H1 (cell line): Measurements from ENCODE around the gene EIF1AX. TPM values are rescaled to one million over a fixed set of nuclear protein-coding genes. Genes with fewer than 3 reads are reported as not detected.

Experiments
- CTCF ChIA-PET: fragments of 300-600 bp; sonication (Branson Sonifier 250); formaldehyde crosslinking; loops from one replicate; lab custom pipeline; 2021; ENCODE audit not compliant: partially characterized antibody; lab: Charles Lee
- POLR2A ChIA-PET: fragments of 300-600 bp; sonication (Branson Sonifier 250); formaldehyde crosslinking; loops from one replicate; lab custom pipeline; 2021; ENCODE audit warnings: inconsistent platforms; ENCODE audit not compliant: partially characterized antibody; lab: Charles Lee
- DNase-seq, 2 experiments: peaks; one replicate each; pipeline versions ENCODE4 v3.0.0 to v3.0.0-alpha.2; 2010 to 2022; ENCODE audit warnings: low spot score in 2 of 2, low read depth in 1 of 2, mixed read lengths in 1 of 2
- FAIRE-seq: peaks from 2 replicates; lab custom pipeline; 2011; peaks lifted over from hg19 to GRCh38; lab: Jason Lieb, UNC
- H2AFZ ChIP-seq: 2 replicates; pipeline ENCODE4 v1.8.1; 2012; ENCODE audit warnings: low read length, inconsistent platforms
- H2AK5ac ChIP-seq: 2 replicates; pipeline ENCODE4 v1.6.1; 2013; ENCODE audit warnings: low read depth, low read length
- H2BK120ac ChIP-seq: replicated peaks from 2 replicates; pipeline ENCODE3; 2013; ENCODE audit warnings: low read depth, low read length, inconsistent platforms
- H2BK12ac ChIP-seq: 2 replicates; pipeline ENCODE4 v1.6.1; 2013; ENCODE audit warnings: low read depth, low read length
- H2BK15ac ChIP-seq: 2 replicates; pipeline ENCODE4 v1.6.1; 2013; ENCODE audit warnings: low read length
- H2BK20ac ChIP-seq: 2 replicates; pipeline ENCODE4 v1.6.1; 2013; ENCODE audit warnings: low read length
- H2BK5ac ChIP-seq: 2 replicates; pipeline ENCODE4 v1.6.1; 2013; ENCODE audit warnings: low read depth, low read length
- H3K14ac ChIP-seq: 2 replicates; pipeline ENCODE4 v1.6.1; 2013; ENCODE audit warnings: inconsistent platforms; ENCODE audit not compliant: insufficient read length
- H3K18ac ChIP-seq: 2 replicates; pipeline ENCODE4 v1.6.1; 2013; ENCODE audit warnings: low read length; ENCODE audit errors: extremely low read depth
- H3K23ac ChIP-seq: 2 replicates; pipeline ENCODE4 v1.6.1; 2013; ENCODE audit warnings: inconsistent platforms; ENCODE audit not compliant: insufficient read length
- H3K23me2 ChIP-seq: 2 replicates; pipeline ENCODE4 v1.6.1; 2013; ENCODE audit warnings: low read depth, low read length
- H3K27ac ChIP-seq: 2 replicates; pipeline ENCODE4 v1.6.1; 2011; ENCODE audit warnings: low read depth, low read length, inconsistent platforms
- H3K27me3 ChIP-seq, 4 experiments: replicated peaks in 1 of 4; 1 replicate in 1 of 4; 2 replicates in 3 of 4; pipeline versions ENCODE4 v1.6.1 to v1.8.1; 2011 to 2013; ENCODE audit warnings: low read length in 3 of 4, mild to moderate bottlenecking in 3 of 4, inconsistent platforms in 2 of 4, mixed read lengths in 2 of 4, moderate library complexity in 1 of 4; ENCODE audit not compliant: control insufficient read depth in 3 of 4, insufficient read depth in 3 of 4; ENCODE audit errors: extremely low read depth in 1 of 4
- H3K36me3 ChIP-seq, 4 experiments: 2 replicates each; pipeline versions ENCODE4 v1.6.1 to v1.8.1; 2011 to 2013; ENCODE audit warnings: mild to moderate bottlenecking in 4 of 4, low read length in 3 of 4, moderate library complexity in 2 of 4, control low read depth in 1 of 4, inconsistent platforms in 1 of 4; ENCODE audit not compliant: insufficient read depth in 4 of 4, control insufficient read depth in 2 of 4
- H3K4ac ChIP-seq: replicated peaks from 2 replicates; pipeline ENCODE3; 2013; ENCODE audit warnings: low read length, low read depth, mixed read lengths, inconsistent platforms; ENCODE audit not compliant: insufficient read length
- H3K4me1 ChIP-seq, 4 experiments: replicated peaks in 1 of 4; 1 replicate in 1 of 4; 2 replicates in 3 of 4; pipeline versions ENCODE4 v1.6.1 to v1.8.1; 2011 to 2013; ENCODE audit warnings: low read length in 3 of 4, inconsistent platforms in 2 of 4, mixed read lengths in 1 of 4; ENCODE audit not compliant: insufficient read depth in 4 of 4, control insufficient read depth in 3 of 4
- H3K4me2 ChIP-seq, 2 experiments: 2 replicates each; pipeline versions ENCODE4 v1.6.1 to v1.8.1; 2011 to 2013; ENCODE audit warnings: low read depth in 2 of 2, low read length in 2 of 2, control low read depth in 1 of 2, inconsistent platforms in 1 of 2, mild to moderate bottlenecking in 1 of 2; ENCODE audit not compliant: insufficient read depth in 1 of 2
- H3K4me3 ChIP-seq, 4 experiments: fragments of 200-600, 300-600 bp in 1 of 4; sonication (generic), shearing (Covaris generic), sonication (Bioruptor Twin) in 1 of 4; 2 replicates each; pipeline versions ENCODE4 v1.5.1 to v1.8.1; 2011 to 2016; ENCODE audit warnings: low read length in 4 of 4, low read depth in 3 of 4, control low read depth in 2 of 4, inconsistent platforms in 2 of 4, mild to moderate bottlenecking in 2 of 4, mixed read lengths in 1 of 4, moderate library complexity in 1 of 4; ENCODE audit not compliant: insufficient read depth in 2 of 4; ENCODE audit errors: extremely low read depth in 1 of 4
- H3K56ac ChIP-seq: replicated peaks from 2 replicates; pipeline ENCODE3; 2013; ENCODE audit warnings: low read depth, mild to moderate bottlenecking, mixed read lengths, low read length, inconsistent platforms; ENCODE audit not compliant: insufficient read length
- H3K79me1 ChIP-seq: 2 replicates; pipeline ENCODE4 v1.6.1; 2013; ENCODE audit warnings: low read depth, low read length, control low read depth
- H3K79me2 ChIP-seq, 2 experiments: 2 replicates each; pipeline versions ENCODE4 v1.6.1 to v1.8.1; 2012 to 2013; ENCODE audit warnings: low read length in 2 of 2, mild to moderate bottlenecking in 2 of 2, inconsistent platforms in 1 of 2; ENCODE audit not compliant: insufficient read depth in 2 of 2, control insufficient read depth in 1 of 2
- H3K9ac ChIP-seq, 4 experiments: replicated peaks in 1 of 4; 1 replicate in 1 of 4; 2 replicates in 3 of 4; pipeline versions ENCODE4 v1.6.1 to v1.8.1; 2011 to 2013; ENCODE audit warnings: low read depth in 3 of 4, low read length in 3 of 4, control low read depth in 2 of 4, mild to moderate bottlenecking in 2 of 4, moderate library complexity in 2 of 4, inconsistent platforms in 1 of 4; ENCODE audit errors: extremely low read depth in 1 of 4
- H3K9me3 ChIP-seq, 2 experiments: 2 replicates each; pipeline versions ENCODE4 v1.6.1 to v1.8.1; 2012 to 2013; ENCODE audit warnings: mild to moderate bottlenecking in 2 of 2, moderate library complexity in 2 of 2, control low read depth in 1 of 2, inconsistent platforms in 1 of 2, low read depth in 1 of 2, low read length in 1 of 2, mixed read lengths in 1 of 2; ENCODE audit not compliant: insufficient read depth in 2 of 2
- H4K20me1 ChIP-seq, 2 experiments: replicated peaks in 1 of 2; 2 replicates each; pipeline versions ENCODE3 to v1.8.1; 2011 to 2013; ENCODE audit warnings: inconsistent platforms in 2 of 2, low read length in 2 of 2, mild to moderate bottlenecking in 1 of 2; ENCODE audit not compliant: insufficient read depth in 2 of 2, control insufficient read depth in 1 of 2
- H4K5ac ChIP-seq: 2 replicates; pipeline ENCODE4 v1.6.1; 2013; ENCODE audit warnings: low read length, low read depth, mixed read lengths, inconsistent platforms; ENCODE audit not compliant: insufficient read length
- H4K8ac ChIP-seq: 2 replicates; pipeline ENCODE4 v1.8.0; 2013; ENCODE audit warnings: mild to moderate bottlenecking, moderate library complexity, low read length, inconsistent platforms; ENCODE audit not compliant: insufficient read depth; ENCODE audit errors: extremely low read depth
- H4K91ac ChIP-seq: replicated peaks from 2 replicates; pipeline ENCODE3; 2013; ENCODE audit warnings: low read length, mixed read lengths, inconsistent platforms; ENCODE audit not compliant: insufficient read length
- ATF3 ChIP-seq: IDR thresholded peaks from 2 replicates; pipeline ENCODE4 v1.6.1; 2011; ENCODE audit warnings: low read depth, mild to moderate bottlenecking, low read length; ENCODE audit not compliant: insufficient read depth
- BCL11A ChIP-seq, 2 experiments: IDR thresholded peaks; one replicate each; pipeline ENCODE4 v1.6.1; 2011; ENCODE audit warnings: low read depth in 2 of 2, low read length in 2 of 2, mild to moderate bottlenecking in 2 of 2
- CEBPB ChIP-seq: IDR thresholded peaks from 2 replicates; pipeline ENCODE4 v1.6.1; 2012; ENCODE audit warnings: low read depth, low read length
- E2F6 ChIP-seq: IDR thresholded peaks from 2 replicates; pipeline ENCODE4 v1.6.1; 2012; ENCODE audit warnings: inconsistent platforms
- EZH2 ChIP-seq: fragments of 200-600 bp; sonication (generic); IDR thresholded peaks from 2 replicates; pipeline ENCODE4 v1.7.1; 2012; ENCODE audit warnings: low read depth, mild to moderate bottlenecking, moderate library complexity, low read length, inconsistent platforms; ENCODE audit not compliant: severe bottlenecking
- HDAC2 ChIP-seq, 2 experiments: fragments of 300-600 bp in 1 of 2; sonication (generic) in 1 of 2; IDR thresholded peaks; 2 replicates each; pipeline ENCODE4 v1.6.1; 2011 to 2012; ENCODE audit warnings: low read depth in 2 of 2, low read length in 2 of 2, mild to moderate bottlenecking in 2 of 2, moderate library complexity in 2 of 2, borderline replicate concordance in 1 of 2, inconsistent platforms in 1 of 2
- MAFK ChIP-seq: IDR thresholded peaks from 2 replicates; pipeline ENCODE4 v1.6.1; 2012; ENCODE audit warnings: low read depth, mild to moderate bottlenecking, improper control_type of control experiment, low read length
- NANOG ChIP-seq: IDR thresholded peaks from 2 replicates; pipeline ENCODE4 v1.6.1; 2011; ENCODE audit warnings: low read length, low read depth, mild to moderate bottlenecking, inconsistent platforms; ENCODE audit not compliant: insufficient read depth, poor library complexity, severe bottlenecking
- NRF1 ChIP-seq: IDR thresholded peaks from 2 replicates; pipeline ENCODE4 v1.6.1; 2011; ENCODE audit warnings: mild to moderate bottlenecking, low read depth, low read length, improper control_type of control experiment
- TAF1 ChIP-seq: IDR thresholded peaks from 2 replicates; pipeline ENCODE4 v1.6.1; 2011; ENCODE audit warnings: mild to moderate bottlenecking, low read depth, low read length
- TCF12 ChIP-seq: IDR thresholded peaks from 2 replicates; pipeline ENCODE4 v1.6.1; 2011; ENCODE audit warnings: low read depth, mild to moderate bottlenecking, low read length
- ZNF274 ChIP-seq: IDR thresholded peaks from 2 replicates; pipeline ENCODE4 v1.7.0; 2012; ENCODE audit warnings: low read length, borderline replicate concordance; ENCODE audit errors: extremely low read depth
- WGBS, 2 experiments: shearing (Covaris generic) in 1 of 2; methylation state at CpG; one replicate each; pipeline versions ENCODE4 v1.1.6 to v1.1.7; 2013 to 2015; ENCODE audit warnings: low lambda C conversion rate in 2 of 2, mixed read lengths in 2 of 2, inconsistent platforms in 1 of 2, low coverage in 1 of 2, missing lambda C conversion rate in 1 of 2; ENCODE audit not compliant: insufficient replicate concordance in 2 of 2, insufficient coverage in 1 of 2, insufficient read length in 1 of 2; ENCODE audit errors: extremely low coverage in 1 of 2, missing lambda C conversion rate in 1 of 2; 5-methylcytosine and 5-hydroxymethylcytosine counted together
- polyA plus RNA-seq, 7 experiments: library from polyadenylated mRNA; depleted of rRNA in 3 of 7; stranded (reverse) in 5 of 7; unstranded in 2 of 7; fragments of >200 nt in 5 of 7; fragments of 200-250 nt in 2 of 7; gene quantifications; 1 replicate in 5 of 7; 2 replicates in 1 of 7; 4 replicates in 1 of 7; pipeline versions ENCODE4 v1.2.1 to v1.2.3, GENCODE V29; 2011 to 2013; ENCODE audit warnings: missing spikeins in 2 of 7, mixed read lengths in 2 of 7
- total RNA-seq: library from RNA; stranded (reverse); fragmentation: NEBNext Ultra II Directional; extraction: Animal tissue kit (Norgen Biotek cat#: 25700); gene quantifications from 2 replicates; pipeline ENCODE4 v1.2.1, GENCODE V29; 2021

Gene EIF1AX
- total and polyA plus RNA-seq, 2 of the 8 experiments (the other 6 are each of a cell fraction or from before 2014, with no cell fraction given): 34.0 to 175 TPM

GRCh38 chrX:20101934-20102581 is 39.6 kb downstream of the EIF1AX start:
- CTCF ChIA-PET: no interaction called here
- DNase-seq: no peak
- TF ChIP-seq HDAC2 (IDR thresholded peaks at IDR 0.05; ENCODE audit: borderline replicate concordance in 1 of 2, low read depth in 2 of 2, low read length in 2 of 2) (no peak), ATF3 (no peak), MAFK (no peak), ZNF274 (no peak), E2F6 (no peak), CEBPB (no peak), NANOG (no peak), NRF1 (no peak), EZH2 (no peak), TCF12 (no peak), BCL11A (IDR thresholded peaks at IDR 0.05; ENCODE audit: low read depth in 2 of 2, low read length in 2 of 2) (no peak), TAF1 (no peak)

More at GRCh38 chrX:20101934-20102581, 39.6 kb downstream of the EIF1AX start:
- Histone ChIP-seq H3K9me3 (no peaks in the 10 kb centered on the region), H4K5ac (no peak overlapping the region), H3K36me3 (no peaks in the 10 kb centered on the region), H4K8ac (no peak overlapping the region), H2BK20ac (no peak overlapping the region), H3K4me2 (no peak overlapping the region), H3K79me2 (no peaks in the 10 kb centered on the region), H3K23me2 (no peaks in the 10 kb centered on the region), H3K9ac (no peak overlapping the region), H3K27me3 (no peaks in the 10 kb centered on the region), H3K23ac (no peak overlapping the region), H2BK120ac (no peak overlapping the region), H4K20me1 (no peaks in the 10 kb centered on the region), H3K18ac (no peak overlapping the region), H3K4me3 (no peak overlapping the region), H2BK12ac (no peak overlapping the region), H3K4me1 (no peaks in the 10 kb centered on the region), H3K79me1 (no peaks in the 10 kb centered on the region), H4K91ac (no peak overlapping the region), H2BK5ac (no peak overlapping the region), H2AK5ac (no peak overlapping the region), H3K14ac (no peak overlapping the region), H3K27ac (no peak overlapping the region), H3K4ac (no peak overlapping the region), H2AFZ (no peak overlapping the region), H2BK15ac (no peak overlapping the region), H3K56ac (no peak overlapping the region)
- 86% methylated on average over 2 of the region's 2 CpGs; no CpG with 5 or more reads in 1 of the 2 experiments for WGBS, 2 experiments
- no peak for FAIRE-seq
- POLR2A ChIA-PET: no interaction called here
